ENCODE data around the gene LRRN4CL.
"Not testable (repeated sequence)": the region's sequence is repeated elsewhere in the genome, so short reads cannot be mapped to it uniquely, and the experiment has no call there.

LRRN4CL gene

GRCh38 chr11:62709247-62710000, 20.1 kb upstream of the LRRN4CL start:
- peak; percentile 96 for DNase-seq

GRCh38 chr11:62708793-62709192, 19.5 kb upstream of the LRRN4CL start:
- DNase-seq = peak; percentile 34

- no peak for DNase-seq
Observed at GRCh38 chr11:62708392-62708791, 19.1 kb upstream of the LRRN4CL start.

GRCh38 chr11:62707277-62707861, 18.0 kb upstream of the LRRN4CL start, which contains the start of the genes BSCL2 and GNG3:
TSS of gene BSCL2 (minus strand) at chr11:62707424. CDS start at chr11:62707195, 229 bp downstream.
TSS of gene GNG3 (plus strand) at chr11:62707676. CDS start at chr11:62708296, 620 bp downstream.
- no peak for DNase-seq

GRCh38 chr11:62706850-62707247, 17.5 kb upstream of the LRRN4CL start:
- no peak for DNase-seq

GRCh38 chr11:62705880-62706849, 16.8 kb upstream of the LRRN4CL start:
- peak; percentile 95 for DNase-seq

- DNase-seq = no peak
Observed at GRCh38 chr11:62705413-62705812, 16.1 kb upstream of the LRRN4CL start.

- not testable (repeated sequence) for DNase-seq
Observed at GRCh38 chr11:62703921-62704320, 14.6 kb upstream of the LRRN4CL start.

GRCh38 chr11:62702246-62702645, 12.9 kb upstream of the LRRN4CL start:
- no peak for DNase-seq

GRCh38 chr11:62694455-62695167, 5.3 kb upstream of the LRRN4CL start:
- DNase-seq = peak; percentile 80

GRCh38 chr11:62693624-62694023, 4.3 kb upstream of the LRRN4CL start:
- not testable (repeated sequence) for DNase-seq

GRCh38 chr11:62688491-62688890, 839 bp downstream of the LRRN4CL start:
- no peak for DNase-seq

- DNase-seq = no peak
Observed at GRCh38 chr11:62687508-62688396, 1.6 kb downstream of the LRRN4CL start.

- no peak for DNase-seq
Observed at GRCh38 chr11:62682518-62682917, 6.8 kb downstream of the LRRN4CL start.

- DNase-seq = no peak
Observed at GRCh38 chr11:62680825-62681240, 8.5 kb downstream of the LRRN4CL start.

GRCh38 chr11:62678770-62679696, 10.3 kb downstream of the LRRN4CL start, which contains the start of gene UBXN1:
TSS of gene UBXN1 (minus strand) at chr11:62679073. CDS start at chr11:62678923, 150 bp downstream.
- DNase-seq = peak; percentile 79

- DNase-seq = no peak
Observed at GRCh38 chr11:62678433-62678769, 10.9 kb downstream of the LRRN4CL start.

GRCh38 chr11:62677714-62678113, 11.6 kb downstream of the LRRN4CL start:
- DNase-seq = no peak

GRCh38 chr11:62677156-62677555, 12.2 kb downstream of the LRRN4CL start:
- no peak for DNase-seq

GRCh38 chr11:62676698-62677097, 12.6 kb downstream of the LRRN4CL start:
- DNase-seq = no peak

All from effector CD4-positive, alpha-beta T cell (primary cell).